GM23248 (cell line): ENCODE results near the gene C10orf105.

Source experiments
- EZH2 ChIP-seq: fragments of 200-600 bp; sonication (generic); IDR thresholded peaks from 2 replicates; pipeline ENCODE4 v1.6.1; 2018; ENCODE audit warnings: antibody characterized with exemption, mild to moderate bottlenecking; ENCODE audit not compliant: insufficient read depth, poor library complexity, severe bottlenecking
- EZH2phosphoT487 ChIP-seq: fragments of 200-600 bp; sonication (generic); IDR thresholded peaks from 2 replicates; pipeline ENCODE4 v1.6.1; 2018; ENCODE audit warnings: antibody characterized with exemption, moderate library complexity, mild to moderate bottlenecking, low read depth; ENCODE audit not compliant: insufficient read depth

DNA sequence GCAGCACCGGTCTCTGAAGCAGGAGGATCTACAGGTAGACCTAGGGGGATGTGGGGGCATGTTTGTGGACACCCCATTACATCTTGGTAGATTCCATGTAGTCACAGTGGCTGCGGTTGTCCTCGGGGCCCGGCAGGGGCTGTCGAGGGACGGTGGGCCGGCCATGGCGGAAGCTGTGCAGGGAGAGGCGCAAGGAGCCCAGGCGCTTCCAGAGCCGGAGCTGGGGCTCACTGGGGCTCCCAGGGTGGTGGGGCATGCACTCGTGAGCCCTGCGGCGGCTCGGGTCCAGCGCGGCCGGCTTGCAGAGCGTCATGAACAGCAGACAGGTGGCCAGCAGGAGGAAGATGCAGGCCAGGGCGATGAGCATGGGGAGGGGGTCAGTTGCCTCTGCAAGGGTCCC, 3.7 kb downstream of the C10orf105 start:
- TF ChIP-seq EZH2phosphoT487 (no peak), EZH2 (no peak)
